HCT116 (cell line): ENCODE measurements around the gene PHF3. TPM values are rescaled to one million over a fixed set of nuclear protein-coding genes. Genes with fewer than 3 reads are reported as not detected.

ENCODE experiments used
- ATAC-seq: fragments of 200-7000 bp; cut with Tn5 transposase; 2 replicates; pipeline ENCODE4 v1.9.1; 2020; ENCODE audit warnings: mild to moderate bottlenecking, moderate library complexity
- BruUV-seq: library from RNA; stranded (reverse); fragments of 400-500 nt; replicated peaks from 2 replicates; lab custom pipeline; 2021; lab: Mats Ljungman, UMichigan
- CTCF ChIA-PET: fragments of 300-600 bp; sonication (Branson Sonifier 250); formaldehyde crosslinking; loops from one replicate; lab custom pipeline; 2021; ENCODE audit warnings: antibody characterized with exemption; lab: Charles Lee
- POLR2A ChIA-PET: fragments of 300-600, 350-600 bp; sonication (Branson Sonifier 250); formaldehyde crosslinking; loops from one replicate; lab custom pipeline; 2021; ENCODE audit warnings: antibody characterized with exemption; lab: Charles Lee
- RAD21 ChIA-PET, 2 experiments: fragments of 300-600 bp; sonication (Branson Sonifier 250); formaldehyde crosslinking; loops; one replicate each; lab custom pipeline; 2023; ENCODE audit warnings: low total read pairs in 2 of 2; ENCODE audit not compliant: uncharacterized antibody in 2 of 2, unreplicated experiment in 2 of 2, low non-redundant PET in 1 of 2; lab: Charles Lee
- DNase-seq: peaks from one replicate; pipeline ENCODE4 v3.0.0-alpha.2; 2010; ENCODE audit warnings: low read depth, low spot score
- H2AFZ ChIP-seq: fragments of 200-600 bp; shearing (Covaris generic), sonication (generic); 2 replicates; pipeline ENCODE4 v1.6.1; 2017; ENCODE audit warnings: low read depth, mixed run types, mixed read lengths, antibody characterized with exemption, low read length; ENCODE audit not compliant: poor library complexity, severe bottlenecking
- H3K27ac ChIP-seq: 2 replicates; pipeline ENCODE4 v1.5.1; 2012; ENCODE audit warnings: low read depth, low read length
- H3K27me3 ChIP-seq: fragments of 200-600 bp; sonication (generic); 2 replicates; pipeline ENCODE4 v1.6.1; 2016; ENCODE audit warnings: mixed run types, low read length, mixed read lengths; ENCODE audit not compliant: insufficient read depth
- H3K36me3 ChIP-seq, 2 experiments: fragments of 200-500 bp in 1 of 2; fragments of 200-600 bp in 1 of 2; sonication (Bioruptor generic) in 1 of 2; sonication (generic) in 1 of 2; 2 replicates each; pipeline versions ENCODE4 v1.5.1 to v1.6.1; 2014 to 2016; ENCODE audit warnings: low read length in 2 of 2, inconsistent platforms in 1 of 2, mixed read lengths in 1 of 2, mixed run types in 1 of 2; ENCODE audit not compliant: insufficient read depth in 2 of 2, control insufficient read depth in 1 of 2
- H3K4me1 ChIP-seq, 2 experiments: fragments of 200-600 bp in 1 of 2; sonication (generic) in 1 of 2; 2 replicates each; pipeline versions ENCODE4 v1.5.1 to v1.6.1; 2012 to 2017; ENCODE audit warnings: low read length in 2 of 2, inconsistent platforms in 1 of 2, mild to moderate bottlenecking in 1 of 2, mixed read lengths in 1 of 2, mixed run types in 1 of 2, moderate library complexity in 1 of 2; ENCODE audit not compliant: insufficient read depth in 2 of 2, control insufficient read depth in 1 of 2
- H3K4me2 ChIP-seq: fragments of 200-600 bp; sonication (generic); 2 replicates; pipeline ENCODE4 v1.6.1; 2017; ENCODE audit warnings: mixed run types, low read length, mixed read lengths
- H3K4me3 ChIP-seq, 2 experiments: fragments of 200-600 bp in 1 of 2; sonication (generic) in 1 of 2; replicated peaks in 1 of 2; 2 replicates each; pipeline ENCODE4 v1.5.1; 2011 to 2016; ENCODE audit warnings: low read length in 2 of 2, control low read depth in 1 of 2, low read depth in 1 of 2, mild to moderate bottlenecking in 1 of 2, mixed read lengths in 1 of 2, mixed run types in 1 of 2
- H3K79me2 ChIP-seq: fragments of 200-600 bp; sonication (generic); 2 replicates; pipeline ENCODE4 v1.6.1; 2017; ENCODE audit warnings: mild to moderate bottlenecking, mixed run types, low read length, moderate library complexity, mixed read lengths; ENCODE audit not compliant: insufficient read depth
- H3K9ac ChIP-seq: fragments of 200-600 bp; sonication (generic); 2 replicates; pipeline ENCODE4 v1.6.1; 2016; ENCODE audit warnings: low read length, mixed read lengths
- H3K9me2 ChIP-seq: fragments of 200-600 bp; sonication (generic), shearing (Covaris generic); 2 replicates; pipeline ENCODE4 v1.6.1; 2017; ENCODE audit warnings: mixed run types, mild to moderate bottlenecking, moderate library complexity; ENCODE audit not compliant: insufficient read depth
- H3K9me3 ChIP-seq, 2 experiments: fragments of 200-500 bp in 1 of 2; fragments of 200-600 bp in 1 of 2; sonication (Bioruptor generic) in 1 of 2; sonication (generic) in 1 of 2; 2 replicates each; pipeline ENCODE4 v1.6.1; 2014 to 2017; ENCODE audit warnings: low read length in 2 of 2, mixed read lengths in 2 of 2, inconsistent platforms in 1 of 2, low read depth in 1 of 2, mild to moderate bottlenecking in 1 of 2, mixed run types in 1 of 2, moderate library complexity in 1 of 2; ENCODE audit not compliant: control insufficient read depth in 1 of 2, insufficient read depth in 1 of 2
- H4K20me1 ChIP-seq: fragments of 200-600 bp; sonication (generic), shearing (Covaris generic); 2 replicates; pipeline ENCODE4 v1.6.1; 2017; ENCODE audit warnings: mixed run types, mild to moderate bottlenecking, moderate library complexity; ENCODE audit not compliant: insufficient read depth
- ATF3 ChIP-seq: IDR thresholded peaks from 2 replicates; pipeline ENCODE4 v1.6.1; 2012
- EZH2phosphoT487 ChIP-seq: fragments of 200-600 bp; IDR thresholded peaks from 2 replicates; pipeline ENCODE4 v1.6.1; 2018; ENCODE audit warnings: antibody characterized with exemption, borderline replicate concordance
- FOSL1 ChIP-seq: IDR thresholded peaks from 2 replicates; pipeline ENCODE4 v1.6.1; 2012; ENCODE audit warnings: low read depth
- JUND ChIP-seq: IDR thresholded peaks from 2 replicates; pipeline ENCODE4 v1.6.1; 2012
- POLR2A ChIP-seq: IDR thresholded peaks from 2 replicates; pipeline ENCODE4 v1.7.0; 2011; ENCODE audit warnings: borderline replicate concordance; ENCODE audit not compliant: insufficient read depth, insufficient read length; ENCODE audit errors: extremely low read depth
- POLR2AphosphoS5 ChIP-seq: IDR thresholded peaks from 2 replicates; pipeline ENCODE4 v1.6.1; 2011; ENCODE audit warnings: mild to moderate bottlenecking, low read depth, low read length, moderate library complexity
- RAD21 ChIP-seq: IDR thresholded peaks from 2 replicates; pipeline ENCODE4 v1.6.1; 2012; ENCODE audit warnings: low read depth, mild to moderate bottlenecking
- SIN3A ChIP-seq: IDR thresholded peaks from 2 replicates; pipeline ENCODE4 v1.6.1; 2012; ENCODE audit warnings: low read depth
- SRF ChIP-seq: IDR thresholded peaks from 2 replicates; pipeline ENCODE4 v1.6.1; 2012; ENCODE audit warnings: low read depth
- TCF7L2 ChIP-seq: IDR thresholded peaks from 2 replicates; pipeline ENCODE4 v1.7.0; 2011; ENCODE audit warnings: borderline replicate concordance, inconsistent platforms; ENCODE audit not compliant: insufficient read depth, insufficient read length; ENCODE audit errors: extremely low read depth
- YY1 ChIP-seq: IDR thresholded peaks from 2 replicates; pipeline ENCODE4 v1.6.1; 2011; ENCODE audit warnings: low read length, low read depth, moderate library complexity, mild to moderate bottlenecking; ENCODE audit not compliant: insufficient replicate concordance; ENCODE audit errors: extremely low read depth
- intact Hi-C: fragments of 100-400 bp; cut with micrococcal nuclease; formaldehyde crosslinking; loops from 2 replicates; pipeline ENCODE4 v1.10.0; 2022
- total RNA-seq: library from RNA; stranded (reverse); gene quantifications from one replicate; pipeline ENCODE4 v1.2.1, GENCODE V29; 2021; ENCODE audit not compliant: unreplicated experiment
- TF ChIP-seq, protein P1 (sequence below): IDR thresholded peaks from 2 replicates; pipeline ENCODE4 v1.6.1; 2012; ENCODE audit warnings: low read depth
- TF ChIP-seq, protein P2 (sequence below): IDR thresholded peaks from 2 replicates; pipeline ENCODE4 v1.6.1; 2012

The PHF3 gene
- total RNA-seq, 1 experiment from 2014 or later, result 51.1 TPM

DNA sequence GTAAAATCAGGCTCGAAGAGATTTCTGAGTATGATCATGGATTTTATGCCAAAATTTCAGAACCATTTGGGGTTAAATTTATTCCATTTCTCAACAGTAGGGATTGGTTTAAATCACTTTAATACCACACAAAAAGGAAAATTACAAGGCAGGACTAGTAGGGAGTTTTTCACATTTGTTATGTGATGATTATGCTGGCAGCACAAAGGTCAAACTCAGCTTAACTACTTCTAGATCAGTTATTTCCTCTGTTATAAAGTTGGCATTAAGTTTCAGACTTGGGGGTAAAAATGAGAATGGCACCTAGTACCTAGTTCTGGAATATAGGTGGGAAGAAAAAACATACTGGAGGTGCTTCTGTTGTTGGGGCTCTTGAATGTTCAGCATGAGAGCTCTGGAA is 39.5 kb downstream of the PHF3 start:
- Histone ChIP-seq H2AFZ (no peak overlapping the region), H3K4me2 (no peak overlapping the region), H3K27ac (no peak overlapping the region), H3K9ac (no peak overlapping the region), H3K9me2 (no peaks in the 10 kb centered on the region)
- BruUV-seq, result no TSS peak
- DNase-seq, result no peak
- RAD21 ChIA-PET, result no interaction called here
- POLR2A ChIA-PET, result no interaction called here
- no peak for TF ChIP-seq FOSL1
- TF ChIP-seq JUND, result no peak
- TF ChIP-seq YY1, result no peak
- TF ChIP-seq SRF, result no peak
- no peak for TF ChIP-seq ATF3
- no peak for TF ChIP-seq SIN3A
- no peak for TF ChIP-seq POLR2AphosphoS5
- TF ChIP-seq, protein P1, sequence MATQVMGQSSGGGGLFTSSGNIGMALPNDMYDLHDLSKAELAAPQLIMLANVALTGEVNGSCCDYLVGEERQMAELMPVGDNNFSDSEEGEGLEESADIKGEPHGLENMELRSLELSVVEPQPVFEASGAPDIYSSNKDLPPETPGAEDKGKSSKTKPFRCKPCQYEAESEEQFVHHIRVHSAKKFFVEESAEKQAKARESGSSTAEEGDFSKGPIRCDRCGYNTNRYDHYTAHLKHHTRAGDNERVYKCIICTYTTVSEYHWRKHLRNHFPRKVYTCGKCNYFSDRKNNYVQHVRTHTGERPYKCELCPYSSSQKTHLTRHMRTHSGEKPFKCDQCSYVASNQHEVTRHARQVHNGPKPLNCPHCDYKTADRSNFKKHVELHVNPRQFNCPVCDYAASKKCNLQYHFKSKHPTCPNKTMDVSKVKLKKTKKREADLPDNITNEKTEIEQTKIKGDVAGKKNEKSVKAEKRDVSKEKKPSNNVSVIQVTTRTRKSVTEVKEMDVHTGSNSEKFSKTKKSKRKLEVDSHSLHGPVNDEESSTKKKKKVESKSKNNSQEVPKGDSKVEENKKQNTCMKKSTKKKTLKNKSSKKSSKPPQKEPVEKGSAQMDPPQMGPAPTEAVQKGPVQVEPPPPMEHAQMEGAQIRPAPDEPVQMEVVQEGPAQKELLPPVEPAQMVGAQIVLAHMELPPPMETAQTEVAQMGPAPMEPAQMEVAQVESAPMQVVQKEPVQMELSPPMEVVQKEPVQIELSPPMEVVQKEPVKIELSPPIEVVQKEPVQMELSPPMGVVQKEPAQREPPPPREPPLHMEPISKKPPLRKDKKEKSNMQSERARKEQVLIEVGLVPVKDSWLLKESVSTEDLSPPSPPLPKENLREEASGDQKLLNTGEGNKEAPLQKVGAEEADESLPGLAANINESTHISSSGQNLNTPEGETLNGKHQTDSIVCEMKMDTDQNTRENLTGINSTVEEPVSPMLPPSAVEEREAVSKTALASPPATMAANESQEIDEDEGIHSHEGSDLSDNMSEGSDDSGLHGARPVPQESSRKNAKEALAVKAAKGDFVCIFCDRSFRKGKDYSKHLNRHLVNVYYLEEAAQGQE, result no peak
- no peak for TF ChIP-seq POLR2A
- TF ChIP-seq, protein P2, sequence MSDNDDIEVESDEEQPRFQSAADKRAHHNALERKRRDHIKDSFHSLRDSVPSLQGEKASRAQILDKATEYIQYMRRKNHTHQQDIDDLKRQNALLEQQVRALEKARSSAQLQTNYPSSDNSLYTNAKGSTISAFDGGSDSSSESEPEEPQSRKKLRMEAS, result no peak
- TF ChIP-seq RAD21, result no peak
- no peak for TF ChIP-seq EZH2phosphoT487
- no peak for TF ChIP-seq TCF7L2
- TF ChIP-seq, all 23 proteins: peak for 0
- CTCF ChIA-PET, result no interaction called here
- no peaks in the 10 kb centered on the region for H3K4me1 ChIP-seq
- no peaks in the 10 kb centered on the region for H4K20me1 ChIP-seq
- H3K9me3 ChIP-seq, result no peaks in the 10 kb centered on the region; a peak in 1 of 4 replicates
- intact Hi-C loops, result no loop called here
- peaks cover 92% of the 10 kb centered on the region for H3K79me2 ChIP-seq
- ATAC-seq, result no peak
- no peaks in the 10 kb centered on the region for H3K27me3 ChIP-seq
- H3K4me3 ChIP-seq, result no peak overlapping the region
- H3K36me3 ChIP-seq, result no peaks in the 10 kb centered on the region; a peak in 1 of 4 replicates
